Astrocyte (in vitro differentiated cells and primary cell): Measurements from ENCODE around the gene S100A6. TPM values are rescaled to one million over a fixed set of nuclear protein-coding genes. Genes with fewer than 3 reads are reported as not detected.
"Not testable (repeated sequence)": the region's sequence is repeated elsewhere in the genome, so short reads cannot be mapped to it uniquely, and the experiment has no call there.

Source experiments
- DNase-seq: peaks from one replicate; pipeline ENCODE4 v3.0.0-alpha.2; 2010; ENCODE audit warnings: low read depth
- FAIRE-seq: peaks from 2 replicates; lab custom pipeline; 2011; peaks lifted over from hg19 to GRCh38; lab: Jason Lieb, UNC
- H2AFZ ChIP-seq: 2 replicates; pipeline ENCODE4 v1.6.0; 2012; ENCODE audit warnings: low read depth, low read length, inconsistent platforms
- H3K27ac ChIP-seq: 2 replicates; pipeline ENCODE4 v1.5.1; 2011; ENCODE audit warnings: low read depth, low read length, inconsistent platforms
- H3K27me3 ChIP-seq: 2 replicates; pipeline ENCODE4 v1.6.0; 2011; ENCODE audit warnings: low read length, inconsistent platforms; ENCODE audit not compliant: insufficient read depth
- H3K36me3 ChIP-seq: 2 replicates; pipeline ENCODE4 v1.5.1; 2011; ENCODE audit warnings: low read length, inconsistent platforms; ENCODE audit not compliant: insufficient read depth
- H3K4me1 ChIP-seq: 2 replicates; pipeline ENCODE4 v1.5.1; 2011; ENCODE audit warnings: low read length, inconsistent platforms; ENCODE audit not compliant: insufficient read depth
- H3K4me2 ChIP-seq: 2 replicates; pipeline ENCODE4 v1.6.0; 2012; ENCODE audit warnings: low read length, inconsistent platforms
- H3K4me3 ChIP-seq: 2 replicates; pipeline ENCODE4 v1.5.1; 2011; ENCODE audit warnings: low read depth, mild to moderate bottlenecking, low read length, inconsistent platforms; ENCODE audit not compliant: insufficient read depth
- H3K79me2 ChIP-seq: 2 replicates; pipeline ENCODE4 v1.6.0; 2012; ENCODE audit warnings: mild to moderate bottlenecking, low read length, inconsistent platforms; ENCODE audit not compliant: insufficient read depth
- H3K9ac ChIP-seq: 2 replicates; pipeline ENCODE4 v1.6.0; 2012; ENCODE audit warnings: mild to moderate bottlenecking, low read length, inconsistent platforms
- H3K9me3 ChIP-seq: 2 replicates; pipeline ENCODE4 v1.5.1; 2012; ENCODE audit warnings: low read depth, mild to moderate bottlenecking, low read length, inconsistent platforms; ENCODE audit not compliant: insufficient read depth
- H4K20me1 ChIP-seq: 2 replicates; pipeline ENCODE4 v1.6.0; 2012; ENCODE audit warnings: low read length, inconsistent platforms; ENCODE audit not compliant: insufficient read depth
- H3K27ac Mint-ChIP-seq: one replicate; pipeline ENCODE4 v1.8.0; 2021; ENCODE audit warnings: mild to moderate bottlenecking, mixed read lengths; ENCODE audit not compliant: unreplicated experiment
- H3K27me3 Mint-ChIP-seq: one replicate; pipeline ENCODE4 v1.8.0; 2021; ENCODE audit warnings: low read depth, mixed read lengths; ENCODE audit not compliant: unreplicated experiment
- H3K36me3 Mint-ChIP-seq: one replicate; pipeline ENCODE4 v1.8.0; 2021; ENCODE audit warnings: low read depth, mixed read lengths; ENCODE audit not compliant: unreplicated experiment
- H3K4me1 Mint-ChIP-seq: one replicate; pipeline ENCODE4 v1.8.0; 2021; ENCODE audit warnings: low read depth, mixed read lengths; ENCODE audit not compliant: unreplicated experiment
- H3K4me3 Mint-ChIP-seq: one replicate; pipeline ENCODE4 v1.8.0; 2021; ENCODE audit warnings: mild to moderate bottlenecking, moderate library complexity, mixed read lengths; ENCODE audit not compliant: unreplicated experiment
- H3K9me3 Mint-ChIP-seq: one replicate; pipeline ENCODE4 v1.8.0; 2021; ENCODE audit warnings: mild to moderate bottlenecking, mixed read lengths; ENCODE audit not compliant: unreplicated experiment
- EZH2 ChIP-seq: IDR thresholded peaks from 2 replicates; pipeline ENCODE4 v1.6.1; 2012; ENCODE audit warnings: mild to moderate bottlenecking, low read length, inconsistent platforms; ENCODE audit not compliant: insufficient read depth
- total RNA-seq: library from RNA; stranded (reverse); gene quantifications from 2 replicates; pipeline ENCODE4 v1.2.1, GENCODE V29; 2021
- TF ChIP-seq, protein P1 (sequence below): IDR thresholded peaks from 2 replicates; pipeline ENCODE4 v1.5.1; 2011; ENCODE audit warnings: low read depth, mild to moderate bottlenecking, inconsistent platforms, low read length, moderate library complexity; ENCODE audit not compliant: insufficient read depth

The S100A6 gene
- total RNA-seq, 1 donor from 2014 or later, result 125 TPM

DNA sequence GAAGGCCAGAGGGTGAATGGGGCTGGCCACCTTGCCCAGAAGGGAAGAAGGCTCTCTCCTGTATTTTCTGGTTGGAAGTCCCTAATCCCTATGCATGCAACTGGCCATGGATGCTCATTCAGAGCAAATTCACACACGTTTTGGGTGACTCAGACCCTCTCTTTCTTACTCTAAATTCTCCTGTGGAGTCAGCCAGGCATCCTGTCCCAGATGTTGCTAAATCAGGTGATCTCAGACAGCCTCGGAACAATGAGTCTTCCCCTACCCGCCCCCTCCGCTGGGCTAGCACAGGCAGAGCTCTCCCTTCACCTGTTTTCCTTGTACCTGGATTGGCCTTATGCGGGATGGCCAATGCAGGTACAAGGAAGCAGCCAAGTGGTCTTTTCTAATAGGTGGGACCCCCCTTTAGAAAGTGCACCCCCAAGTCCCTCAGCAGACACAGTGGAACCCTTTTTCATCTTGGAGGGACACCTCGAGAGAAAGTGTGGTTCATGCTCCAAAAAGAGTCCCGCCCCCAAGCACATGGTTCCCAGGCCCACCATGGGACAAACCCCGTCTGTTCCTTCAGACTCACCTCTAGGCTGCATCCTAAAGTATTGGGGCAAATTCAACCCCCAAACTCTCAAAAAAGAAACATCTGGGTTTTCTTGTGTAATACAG is 8.6 kb downstream of the S100A6 start:
- Histone ChIP-seq H3K4me3 (no peak overlapping the region), H2AFZ (no peak overlapping the region), H3K27me3 (no peaks in the 10 kb centered on the region), H4K20me1 (no peaks in the 10 kb centered on the region), H3K4me1 (no peaks in the 10 kb centered on the region), H3K36me3 (no peaks in the 10 kb centered on the region), H3K79me2 (no peaks in the 10 kb centered on the region), H3K9me3 (no peaks in the 10 kb centered on the region), H3K27ac (no peak overlapping the region), H3K9ac (no peak overlapping the region), H3K4me2 (no peak overlapping the region)
- Mint-ChIP-seq H3K36me3 (no peaks in the 10 kb centered on the region), H3K9me3 (no peaks in the 10 kb centered on the region), H3K4me3 (no peak overlapping the region), H3K27ac (no peak overlapping the region), H3K27me3 (no peaks in the 10 kb centered on the region), H3K4me1 (peaks cover 15% of the 10 kb centered on the region)
- FAIRE-seq (no peak), DNase-seq (no peak)
- TF ChIP-seq, protein P1, sequence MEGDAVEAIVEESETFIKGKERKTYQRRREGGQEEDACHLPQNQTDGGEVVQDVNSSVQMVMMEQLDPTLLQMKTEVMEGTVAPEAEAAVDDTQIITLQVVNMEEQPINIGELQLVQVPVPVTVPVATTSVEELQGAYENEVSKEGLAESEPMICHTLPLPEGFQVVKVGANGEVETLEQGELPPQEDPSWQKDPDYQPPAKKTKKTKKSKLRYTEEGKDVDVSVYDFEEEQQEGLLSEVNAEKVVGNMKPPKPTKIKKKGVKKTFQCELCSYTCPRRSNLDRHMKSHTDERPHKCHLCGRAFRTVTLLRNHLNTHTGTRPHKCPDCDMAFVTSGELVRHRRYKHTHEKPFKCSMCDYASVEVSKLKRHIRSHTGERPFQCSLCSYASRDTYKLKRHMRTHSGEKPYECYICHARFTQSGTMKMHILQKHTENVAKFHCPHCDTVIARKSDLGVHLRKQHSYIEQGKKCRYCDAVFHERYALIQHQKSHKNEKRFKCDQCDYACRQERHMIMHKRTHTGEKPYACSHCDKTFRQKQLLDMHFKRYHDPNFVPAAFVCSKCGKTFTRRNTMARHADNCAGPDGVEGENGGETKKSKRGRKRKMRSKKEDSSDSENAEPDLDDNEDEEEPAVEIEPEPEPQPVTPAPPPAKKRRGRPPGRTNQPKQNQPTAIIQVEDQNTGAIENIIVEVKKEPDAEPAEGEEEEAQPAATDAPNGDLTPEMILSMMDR, result no peak
- TF ChIP-seq EZH2, result no peak

DNA sequence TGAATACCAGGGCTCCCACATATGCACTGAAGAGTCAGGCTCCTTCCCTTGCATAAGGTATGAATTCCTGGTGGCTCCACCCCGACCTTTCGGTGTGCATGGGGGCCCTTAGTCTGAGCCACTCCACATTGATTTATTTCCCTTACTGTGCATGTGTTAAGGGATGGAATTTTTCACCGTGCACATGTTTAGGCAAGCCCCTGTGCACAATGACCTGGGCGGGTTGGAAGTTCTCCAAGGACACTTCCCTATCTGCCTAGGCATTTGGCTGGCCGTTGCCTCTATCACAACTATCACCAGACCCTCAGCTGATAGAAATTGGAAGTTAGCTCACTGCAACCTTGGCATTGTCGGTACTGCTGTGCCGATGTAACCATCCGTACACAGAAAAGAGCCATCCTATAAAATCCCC is 9.7 kb downstream of the S100A6 start:
- Mint-ChIP-seq H3K36me3 (no peaks in the 10 kb centered on the region), H3K4me3 (no peak overlapping the region), H3K27ac (no peak overlapping the region), H3K4me1 (peaks cover 14% of the 10 kb centered on the region), H3K9me3 (no peaks in the 10 kb centered on the region), H3K27me3 (no peaks in the 10 kb centered on the region)
- Histone ChIP-seq H3K4me1 (no peaks in the 10 kb centered on the region), H3K9me3 (no peaks in the 10 kb centered on the region), H2AFZ (no peak overlapping the region), H3K4me2 (no peak overlapping the region), H3K4me3 (no peak overlapping the region), H3K36me3 (no peaks in the 10 kb centered on the region), H3K9ac (no peak overlapping the region), H3K27ac (no peak overlapping the region), H3K27me3 (no peaks in the 10 kb centered on the region), H4K20me1 (no peaks in the 10 kb centered on the region), H3K79me2 (no peaks in the 10 kb centered on the region)
- FAIRE-seq (no peak), DNase-seq (no peak)
- TF ChIP-seq EZH2, result no peak
- TF ChIP-seq, protein P1, result no peak

DNA sequence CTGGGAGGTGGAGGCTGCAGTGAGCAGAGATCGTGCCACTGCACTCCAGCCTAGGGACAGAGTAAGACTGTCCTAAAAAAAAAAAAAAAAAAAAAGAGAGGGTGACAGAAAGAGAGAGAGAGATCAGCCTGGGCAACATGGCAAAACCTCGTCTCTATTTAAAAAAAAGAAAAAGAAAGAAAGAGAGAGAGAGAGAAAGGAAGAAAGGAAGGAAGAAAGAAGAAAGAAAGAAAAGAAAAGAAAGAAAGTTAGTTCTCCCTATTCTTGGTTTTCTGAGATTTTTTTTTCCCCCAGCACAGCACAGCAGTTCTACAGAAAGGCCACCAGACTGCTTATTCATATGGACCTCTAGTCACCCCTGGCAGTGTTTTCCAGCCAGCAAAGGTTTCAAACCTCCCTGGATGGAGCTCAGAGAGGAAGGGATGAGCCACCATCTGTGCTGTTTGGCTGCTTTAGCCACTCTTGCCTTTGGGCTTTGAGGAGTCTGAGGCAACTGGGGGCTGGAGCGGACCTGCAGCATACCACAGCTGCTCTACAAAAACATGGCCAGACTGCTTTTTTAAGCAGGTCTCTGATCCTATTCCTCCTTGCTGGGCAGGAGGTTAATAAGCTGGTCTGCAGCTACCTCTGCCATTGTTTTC is 10.6 kb downstream of the S100A6 start:
- Mint-ChIP-seq H3K27ac (no peak overlapping the region), H3K36me3 (no peaks in the 10 kb centered on the region), H3K27me3 (no peaks in the 10 kb centered on the region), H3K4me3 (no peak overlapping the region), H3K9me3 (no peaks in the 10 kb centered on the region), H3K4me1 (peaks cover 14% of the 10 kb centered on the region)
- H4K20me1 ChIP-seq, result no peaks in the 10 kb centered on the region
- no peak overlapping the region for H3K4me3 ChIP-seq
- H2AFZ ChIP-seq, result no peak overlapping the region
- H3K9ac ChIP-seq, result no peak overlapping the region
- no peak overlapping the region for H3K4me2 ChIP-seq
- H3K4me1 ChIP-seq, result no peaks in the 10 kb centered on the region
- H3K27ac ChIP-seq, result no peak overlapping the region
- H3K79me2 ChIP-seq, result no peaks in the 10 kb centered on the region
- H3K36me3 ChIP-seq, result no peaks in the 10 kb centered on the region
- TF ChIP-seq, protein P1, result no peak
- no peak for TF ChIP-seq EZH2
- FAIRE-seq (no peak), DNase-seq (no peak)
- no peaks in the 10 kb centered on the region for H3K9me3 ChIP-seq
- H3K27me3 ChIP-seq, result no peaks in the 10 kb centered on the region

DNA sequence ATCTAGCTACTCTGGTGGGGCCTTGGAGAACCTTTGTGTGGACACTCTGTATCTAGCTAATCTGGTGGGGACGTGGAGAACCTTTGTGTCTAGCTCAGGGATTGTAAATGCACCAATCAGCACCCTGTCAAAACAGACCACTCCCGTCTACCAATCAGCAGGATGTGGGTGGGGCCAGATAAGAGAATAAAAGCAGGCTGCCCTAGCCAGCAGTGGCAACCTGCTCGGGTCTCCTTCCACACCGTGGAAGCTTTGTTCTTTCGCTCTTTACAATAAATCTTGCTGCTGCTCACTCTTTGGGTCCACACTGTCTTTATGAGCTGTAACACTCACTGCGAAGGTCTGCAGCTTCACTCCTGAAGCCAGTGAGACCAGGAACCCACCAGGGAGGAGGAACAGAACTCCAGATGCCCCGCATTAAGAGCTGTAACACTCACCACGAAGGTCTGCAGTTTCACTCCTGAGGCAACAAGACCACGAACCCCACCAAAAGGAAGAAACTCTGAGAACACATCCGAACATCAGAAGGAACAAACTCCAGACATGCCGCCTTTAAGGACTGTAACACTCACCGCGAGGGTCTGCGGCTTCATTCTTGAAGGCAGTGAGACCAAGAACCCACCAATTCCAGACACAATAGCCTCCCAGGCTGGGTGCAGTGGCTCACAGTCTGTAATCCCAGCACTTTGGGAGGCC is 13.3 kb downstream of the S100A6 start:
- not testable (repeated sequence) for H3K4me2 ChIP-seq, H3K9me3 ChIP-seq, H3K27me3 ChIP-seq, H4K20me1 ChIP-seq, H3K27me3 Mint-ChIP-seq, H3K4me3 ChIP-seq, H2AFZ ChIP-seq, H3K4me1 ChIP-seq, H3K9me3 Mint-ChIP-seq, H3K9ac ChIP-seq, H3K79me2 ChIP-seq, H3K36me3 Mint-ChIP-seq, H3K4me3 Mint-ChIP-seq, H3K36me3 ChIP-seq, H3K27ac ChIP-seq, H3K27ac Mint-ChIP-seq, FAIRE-seq, DNase-seq
- H3K4me1 Mint-ChIP-seq, result peaks cover 19% of the 10 kb centered on the region
